Superior temporal gyrus (tissue), 1 donor: ENCODE results near the gene PCSK5.
"Not testable (repeated sequence)": the region's sequence is repeated elsewhere in the genome, so short reads cannot be mapped to it uniquely, and the experiment has no call there.

ENCODE experiments used
- DNase-seq: peaks from one replicate; pipeline ENCODE4 v3.0.0-alpha.2; 2016; ENCODE audit errors: extremely low spot score

PCSK5 gene

DNA sequence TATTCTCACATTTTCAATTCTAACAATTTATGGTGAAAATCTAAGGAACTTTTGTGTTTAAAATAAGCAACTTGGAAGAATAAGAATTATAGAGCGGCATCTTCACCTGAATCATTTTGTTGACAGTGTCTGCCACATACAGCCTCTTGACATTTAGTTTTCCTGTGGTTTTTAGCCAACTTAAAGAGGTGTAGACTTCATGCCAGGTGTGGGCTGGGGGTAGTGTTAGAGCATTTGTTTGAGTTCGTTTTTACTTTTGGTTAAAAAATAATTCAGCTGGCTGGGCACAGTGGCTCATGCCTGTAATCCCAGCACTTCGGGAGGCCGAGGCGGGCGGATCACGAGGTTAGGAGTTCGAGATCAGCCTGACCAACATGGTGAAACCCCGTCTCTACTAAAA, 72.8 kb downstream of the PCSK5 start:
- not testable (repeated sequence) for DNase-seq

DNA sequence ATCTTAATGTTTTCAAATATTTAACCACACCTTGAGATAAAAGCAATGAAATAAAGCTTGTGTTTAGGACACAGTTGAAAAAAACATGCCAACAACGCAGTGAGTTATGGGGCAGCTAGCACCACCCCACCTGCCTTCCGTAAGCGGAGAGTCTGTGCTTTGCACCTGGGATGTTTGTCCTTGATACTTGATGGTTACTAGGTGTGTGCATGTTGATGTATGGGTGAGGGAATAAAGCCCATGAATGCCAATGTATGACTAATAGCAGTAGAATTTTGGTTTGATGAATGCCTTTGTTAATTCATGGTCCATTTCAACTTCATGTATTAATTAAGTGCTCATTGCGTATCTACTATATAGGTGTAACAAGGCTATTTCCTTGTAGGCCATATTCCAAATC, 74.0 kb downstream of the PCSK5 start:
- no peak for DNase-seq

DNA sequence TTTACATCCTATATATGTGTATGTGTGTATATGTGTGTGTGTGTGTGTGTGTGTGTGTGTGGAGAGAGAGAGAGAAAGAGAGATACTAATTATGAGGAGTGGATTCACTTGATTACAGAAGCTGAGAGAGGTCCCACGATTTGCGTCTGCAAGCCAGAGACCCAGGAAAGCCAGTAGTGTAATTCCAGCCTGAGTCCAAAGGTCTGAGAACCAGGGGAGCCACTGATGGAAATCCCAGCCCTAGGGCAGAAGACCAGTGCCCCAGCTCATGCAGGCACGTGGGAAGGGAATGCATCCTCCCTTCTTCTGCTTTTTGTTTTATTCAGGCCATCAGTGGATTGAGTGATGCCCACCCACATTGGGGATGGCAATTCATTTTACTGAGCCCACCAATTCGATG, 74.8 kb downstream of the PCSK5 start:
- DNase-seq: no peak

DNA sequence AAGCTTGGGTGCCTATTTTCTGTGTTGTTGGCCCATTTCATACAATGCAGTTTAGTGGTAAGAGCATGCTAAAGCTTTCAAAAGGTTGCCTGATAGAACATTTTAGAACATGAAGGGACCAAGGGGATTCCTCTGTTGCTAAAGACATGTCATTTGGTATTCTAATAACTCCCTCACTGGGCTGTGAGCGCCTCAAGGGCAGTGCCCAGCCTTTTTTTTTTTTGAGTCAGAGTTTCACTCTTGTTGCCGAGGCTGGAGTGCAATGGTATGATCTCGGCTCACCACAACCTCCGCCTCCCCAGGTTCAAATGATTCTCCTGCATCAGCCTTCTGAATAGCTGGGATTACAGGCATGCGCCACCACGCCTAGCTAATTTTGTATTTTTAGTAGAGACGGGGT, 77.1 kb downstream of the PCSK5 start:
- no peak for DNase-seq

DNA sequence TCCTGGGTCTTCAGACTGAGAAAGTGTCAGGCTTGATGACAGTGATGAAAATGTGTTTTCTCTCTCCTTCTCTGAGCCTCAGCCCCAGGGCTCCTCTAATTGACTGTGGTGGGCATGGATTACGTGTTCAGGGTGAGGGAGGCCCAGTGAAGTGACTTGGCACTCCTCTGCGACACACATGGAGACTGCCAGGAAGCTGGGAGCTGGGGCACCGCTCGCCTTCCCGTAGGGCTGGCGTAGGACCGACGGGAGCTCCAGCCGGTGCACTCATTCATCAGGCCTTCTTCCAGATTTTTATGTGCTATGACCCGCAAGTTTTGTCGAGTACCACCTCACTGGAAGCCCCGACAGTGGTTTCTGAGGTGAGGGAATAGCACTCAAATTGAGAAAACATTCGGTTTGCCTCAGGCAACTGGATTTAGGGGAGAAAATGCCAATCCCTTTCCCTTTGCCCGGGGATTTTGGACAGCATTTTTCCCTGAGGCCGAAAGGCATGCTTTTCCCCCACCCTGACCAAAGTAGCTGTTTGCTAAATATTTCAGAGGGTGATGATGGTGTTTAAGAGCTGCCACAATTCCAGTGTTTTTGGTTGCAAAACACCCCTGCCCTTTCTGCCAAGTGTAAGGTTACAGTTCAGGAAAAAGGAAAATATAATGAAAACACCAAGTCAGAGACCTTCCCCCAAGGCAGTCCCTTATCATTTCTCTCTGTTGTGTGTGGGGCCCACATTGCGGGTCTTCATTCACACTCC, 83.7 kb downstream of the PCSK5 start:
- no peak for DNase-seq

DNA sequence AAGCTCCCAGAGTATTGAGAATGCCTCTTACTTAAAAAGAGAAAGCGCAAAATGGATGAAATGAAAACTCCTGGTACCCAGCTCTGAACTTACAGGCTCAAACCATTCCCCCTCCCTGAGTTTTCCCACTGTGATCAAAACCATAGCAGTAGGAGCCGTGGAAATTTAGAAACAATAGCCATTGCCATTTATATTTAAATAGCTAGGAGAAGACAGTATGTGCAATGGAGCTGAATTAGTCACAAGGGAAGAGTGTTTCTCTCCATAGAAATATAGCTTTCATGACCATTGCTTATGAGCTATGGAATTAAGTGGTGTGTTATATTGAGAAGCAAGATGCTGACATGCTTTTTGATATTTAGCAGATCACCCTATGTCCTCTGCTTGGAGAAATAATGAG, 84.6 kb downstream of the PCSK5 start:
- DNase-seq: no peak

DNA sequence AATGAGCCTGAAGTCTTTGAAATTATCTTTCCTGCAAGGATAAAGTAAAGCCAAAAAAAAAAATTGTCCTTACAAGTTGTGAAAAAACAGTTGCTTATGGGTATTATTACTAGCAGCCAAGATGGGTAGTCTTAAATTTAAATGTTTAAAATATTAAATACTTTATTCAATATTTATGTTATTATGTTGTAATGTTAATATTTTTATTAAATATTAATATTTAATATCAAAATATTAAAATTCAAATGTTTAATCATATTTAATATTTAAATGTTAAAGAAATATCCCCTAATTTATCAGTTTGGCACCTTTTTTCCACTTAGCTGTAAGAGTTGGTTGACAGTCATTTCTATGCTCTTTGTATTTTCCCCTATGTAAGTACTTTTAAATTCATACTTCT, 86.1 kb downstream of the PCSK5 start:
- DNase-seq: no peak

DNA sequence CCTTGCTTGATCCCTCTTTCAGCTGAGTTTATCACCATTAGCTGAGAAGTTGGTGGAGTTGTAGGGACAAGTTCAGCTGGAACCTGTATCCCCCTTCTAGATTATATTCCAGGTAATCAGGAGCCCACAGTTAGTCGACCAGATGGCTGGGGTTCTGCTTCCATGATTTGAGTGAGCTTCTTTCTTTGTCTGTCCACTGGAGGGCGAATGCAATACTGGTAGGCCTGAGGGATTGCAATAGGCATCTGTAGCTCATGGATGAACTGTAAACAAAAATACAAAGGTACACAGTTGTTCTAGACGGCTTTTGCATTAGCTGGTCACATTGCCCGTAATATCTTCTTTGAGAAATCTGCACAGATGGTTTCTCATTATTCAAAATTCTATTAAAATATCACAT, 88.9 kb downstream of the PCSK5 start:
- no peak for DNase-seq

DNA sequence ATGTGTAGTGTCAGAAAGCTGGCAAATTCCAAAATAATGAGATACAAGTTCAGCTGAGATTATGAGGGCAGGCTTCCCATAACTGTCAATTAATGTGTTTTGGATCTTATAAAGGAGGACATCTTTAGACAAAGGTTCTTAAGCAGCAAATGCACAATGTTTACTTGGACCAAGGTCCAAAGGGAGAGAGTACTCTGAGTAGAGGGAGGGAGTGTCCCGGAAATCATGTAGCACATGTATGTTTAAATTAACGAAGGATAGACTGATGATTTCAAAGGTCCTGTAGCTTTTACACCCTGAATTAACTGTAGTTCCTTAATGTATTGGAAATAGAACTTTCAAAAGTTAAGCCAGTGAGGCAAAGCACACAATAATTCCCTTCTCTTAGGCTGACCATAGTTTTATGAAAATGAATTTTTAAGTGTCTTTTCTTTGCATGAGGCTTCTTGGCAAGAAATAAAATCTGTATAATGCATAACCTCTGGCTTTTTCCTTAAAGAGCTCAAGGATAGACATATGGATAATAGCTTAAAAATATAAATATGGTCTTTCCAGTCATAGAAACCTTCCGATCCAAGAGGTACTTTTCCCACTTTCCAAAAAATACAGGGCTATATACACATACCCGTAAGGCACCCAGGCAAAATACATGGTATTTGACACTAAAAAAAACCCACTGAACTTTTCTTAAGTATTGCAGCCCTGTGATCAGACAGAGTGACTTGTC, 93.0 kb downstream of the PCSK5 start:
- DNase-seq: no peak

DNA sequence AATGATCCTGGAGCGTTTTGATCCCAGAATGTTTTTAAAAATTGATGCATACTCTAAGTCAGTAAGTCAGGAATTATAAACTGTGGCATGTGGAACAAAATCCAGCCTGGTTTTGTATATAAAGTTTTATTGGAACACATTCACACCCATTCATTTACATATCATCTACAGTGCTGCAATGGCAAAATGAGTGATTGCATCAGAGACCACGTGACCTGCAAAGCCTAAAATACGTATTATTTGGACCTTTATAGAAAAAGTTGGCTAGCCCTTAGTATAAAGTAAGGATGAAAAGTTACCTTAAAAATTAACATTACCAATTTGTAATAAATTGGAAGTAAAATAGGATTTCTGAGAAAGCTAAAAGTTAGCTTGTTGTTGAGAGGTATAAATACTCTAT, 95.0 kb downstream of the PCSK5 start:
- no peak for DNase-seq

DNA sequence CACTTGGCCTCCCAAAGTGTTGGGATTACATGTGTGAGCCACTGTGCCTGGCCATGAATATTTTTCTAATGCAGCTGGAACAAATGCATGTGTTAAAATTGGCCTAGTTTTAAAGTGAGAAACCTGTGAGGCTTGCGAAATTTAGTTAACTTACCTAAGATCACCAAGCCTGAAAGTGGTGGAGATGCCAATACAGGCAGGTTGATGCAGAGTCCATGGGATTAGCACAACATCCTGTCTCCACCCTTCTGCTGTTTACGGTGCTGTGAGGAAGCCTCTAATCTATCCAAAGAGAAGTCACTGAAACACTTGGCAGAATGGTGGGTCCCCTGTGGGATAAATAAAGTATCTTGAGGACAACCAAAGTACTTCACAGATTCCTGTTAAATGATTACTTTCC, 98.2 kb downstream of the PCSK5 start:
- DNase-seq: no peak

DNA sequence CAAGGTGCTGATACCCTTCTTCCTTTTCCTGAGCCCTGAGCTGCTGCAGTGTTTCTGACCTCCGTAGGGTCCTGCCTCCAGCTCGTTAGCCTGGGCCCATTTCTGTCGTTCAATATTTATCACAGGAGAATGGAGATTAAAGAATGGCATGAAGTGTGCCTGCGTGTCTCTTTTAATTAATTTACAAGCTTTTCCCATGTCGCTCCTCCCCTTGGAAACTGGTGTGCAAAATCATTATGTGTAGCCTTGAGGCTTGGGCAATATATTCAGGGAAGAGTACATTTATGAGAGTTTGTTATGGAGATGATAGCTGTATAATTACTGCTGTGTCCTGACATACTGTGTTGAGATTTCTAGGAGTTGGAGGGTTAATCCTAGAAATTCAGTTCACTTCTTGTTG, 99.7 kb downstream of the PCSK5 start:
- no peak for DNase-seq

DNA sequence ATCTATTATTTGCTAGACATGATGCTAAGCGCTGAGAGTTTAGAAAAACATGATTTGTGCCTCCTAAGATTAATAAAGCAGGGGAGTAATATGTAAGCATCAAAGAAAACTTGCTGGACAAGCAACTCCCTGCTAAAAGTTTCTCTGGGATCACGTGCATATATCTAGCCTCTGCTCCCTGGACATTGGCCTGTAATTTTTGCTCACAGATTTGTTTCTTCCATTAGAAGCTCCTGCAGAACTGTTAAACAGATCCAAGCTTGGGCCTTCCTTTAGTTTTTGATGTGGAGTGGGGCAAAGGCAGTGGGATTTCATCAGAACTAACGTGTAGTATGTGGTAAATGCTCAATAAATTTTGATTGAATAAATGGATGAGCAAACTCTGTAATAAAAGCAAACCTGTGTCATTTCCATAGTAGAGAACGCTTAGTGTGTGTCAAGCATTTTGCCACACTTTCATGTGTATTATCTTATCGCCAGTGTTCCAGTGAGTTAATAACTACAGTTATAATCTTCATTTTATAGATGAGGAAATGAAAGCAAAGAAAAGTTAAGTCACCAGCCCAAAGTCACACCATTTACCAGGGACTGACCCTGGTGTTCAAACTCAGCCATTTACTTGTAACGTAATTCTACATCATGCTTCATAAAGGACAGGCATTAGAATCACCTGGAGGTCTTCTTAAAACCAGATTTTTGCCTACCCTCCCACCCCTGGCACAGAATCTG, 100.3 kb downstream of the PCSK5 start:
- no peak for DNase-seq

DNA sequence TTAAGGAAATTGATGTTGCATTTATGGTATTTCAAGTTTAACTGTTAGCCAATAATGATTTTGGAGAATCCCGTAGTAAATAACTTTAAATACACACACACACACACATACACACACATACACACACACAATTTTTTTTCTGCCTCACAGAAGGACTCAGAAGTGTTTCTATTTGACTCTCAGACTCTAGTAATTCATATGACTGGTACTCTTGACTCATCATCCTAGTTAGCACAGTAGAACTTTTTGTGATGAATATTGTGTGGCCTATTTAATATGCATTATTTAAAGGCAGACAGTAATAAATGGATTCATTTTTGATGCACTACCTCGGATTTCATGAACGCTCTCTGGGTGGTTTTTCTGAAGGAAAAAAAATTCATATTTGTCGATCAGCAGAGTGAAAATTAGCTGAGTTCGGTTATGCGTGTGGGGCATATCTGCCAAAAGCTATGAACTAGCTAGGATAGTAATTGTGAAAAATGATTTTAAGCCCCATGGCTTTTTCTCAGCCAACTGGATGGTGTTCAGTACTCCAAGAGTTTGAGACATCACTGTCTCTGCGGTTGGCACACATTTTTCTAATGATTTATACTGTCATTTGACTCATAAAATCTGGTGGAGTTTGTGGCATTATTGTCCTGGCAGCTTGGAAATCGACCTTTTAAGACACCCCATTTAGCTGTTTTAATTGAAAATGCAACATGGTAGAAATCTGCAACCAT, 102.2 kb downstream of the PCSK5 start:
- DNase-seq: no peak

DNA sequence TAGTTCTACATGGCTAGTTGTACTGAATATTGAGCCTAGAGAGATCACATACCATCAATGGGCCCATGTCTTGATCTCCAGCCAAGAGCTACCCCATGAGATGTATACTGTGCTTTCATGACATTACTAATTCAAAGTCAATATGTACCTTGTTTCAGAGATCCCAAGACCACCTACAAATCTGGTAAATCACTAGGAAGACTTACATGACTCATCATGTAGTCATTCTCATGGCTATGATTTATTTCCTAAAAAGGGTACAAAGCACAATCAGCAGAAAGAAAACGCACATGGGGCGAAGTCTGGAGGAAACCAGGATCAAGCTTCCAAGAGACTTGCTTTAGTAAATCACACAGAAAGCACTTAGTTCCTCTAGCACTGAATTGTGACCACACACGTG, 103.0 kb downstream of the PCSK5 start:
- no peak for DNase-seq

DNA sequence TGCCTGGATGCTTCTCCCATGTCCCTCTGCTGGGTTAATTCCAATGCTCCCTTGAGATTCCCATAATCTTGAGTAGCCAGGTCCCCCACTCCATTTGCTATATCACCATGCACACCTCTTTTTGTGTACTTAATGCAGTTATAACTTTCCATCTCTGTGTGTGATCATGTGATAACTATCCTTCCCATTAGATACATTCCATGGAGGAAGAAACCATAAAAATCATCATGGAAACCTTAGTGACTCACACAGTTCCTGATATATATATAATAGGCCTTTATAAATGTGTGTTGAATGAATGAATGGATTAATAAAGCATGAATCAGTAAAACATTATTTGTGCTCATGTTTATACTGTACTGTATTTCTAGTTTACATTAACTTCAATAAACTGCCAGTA, 104.6 kb downstream of the PCSK5 start:
- no peak for DNase-seq

DNA sequence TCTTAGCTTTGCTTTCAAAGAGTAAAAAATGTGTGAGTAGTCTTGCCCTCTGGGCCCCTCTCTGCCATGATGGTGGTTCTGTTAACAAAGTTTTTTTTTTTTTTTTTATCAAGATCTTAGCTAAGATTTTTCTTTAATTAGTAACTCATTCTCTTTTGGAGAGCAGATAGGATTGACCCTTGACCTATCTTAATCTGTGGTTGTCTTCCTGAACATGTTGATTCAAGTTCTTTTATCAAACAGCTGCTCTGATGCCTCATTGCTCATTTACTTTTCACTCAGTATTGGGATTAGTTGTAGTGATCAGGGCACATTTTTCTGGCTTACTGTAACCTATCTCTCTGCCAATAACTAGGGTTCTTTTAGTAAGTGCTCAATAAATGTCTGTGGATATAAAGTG, 106.3 kb downstream of the PCSK5 start:
- DNase-seq: no peak

DNA sequence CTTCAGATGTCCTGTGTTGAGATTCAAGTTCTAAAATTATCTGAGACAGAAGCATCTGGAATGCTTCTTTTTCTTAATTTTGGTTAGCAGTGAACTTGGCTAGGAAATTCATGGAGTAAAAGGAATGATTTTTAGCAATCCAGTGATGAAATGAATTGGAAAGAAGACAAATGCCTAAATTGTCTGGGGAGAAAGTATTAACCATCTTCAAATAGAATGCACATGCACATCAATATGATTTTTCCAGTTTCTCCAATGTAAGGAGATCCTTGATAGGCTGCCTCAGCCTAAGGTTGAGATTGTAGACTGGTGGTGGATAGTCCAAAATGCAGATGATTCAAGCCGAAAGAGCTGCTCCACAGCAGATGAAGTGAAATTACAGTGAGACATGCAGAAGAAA, 106.7 kb downstream of the PCSK5 start:
- no peak for DNase-seq

DNA sequence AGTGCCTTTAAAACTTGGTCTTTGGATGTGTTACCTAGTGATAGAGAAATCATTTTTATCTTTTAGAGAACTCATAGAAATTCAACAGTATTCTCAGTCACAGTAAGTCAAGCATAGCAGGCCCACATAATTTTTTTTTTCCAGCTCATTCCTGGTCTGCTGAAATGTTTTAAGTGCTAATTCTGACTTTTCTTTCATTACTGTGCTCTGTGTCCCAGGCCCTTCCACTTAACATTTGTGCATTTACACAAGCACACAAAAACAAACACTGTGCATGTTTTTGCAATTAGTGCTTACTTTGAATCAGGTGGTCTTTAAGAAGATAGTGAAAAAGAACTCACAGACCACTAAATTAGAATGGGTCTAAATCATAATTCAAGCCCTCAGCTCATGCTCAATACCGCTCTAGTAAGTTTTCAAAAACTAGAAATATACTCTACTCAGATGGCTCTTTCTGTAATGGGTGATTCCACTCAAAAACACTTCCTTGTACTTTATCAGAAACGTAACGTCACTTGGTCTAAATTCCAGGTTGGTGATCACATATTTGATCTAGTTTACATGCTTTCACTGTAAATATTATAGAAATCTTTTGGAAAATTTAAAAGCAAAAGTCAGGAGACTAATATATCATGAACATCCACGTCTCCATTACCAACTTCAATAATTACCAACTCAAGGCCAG, 107.8 kb downstream of the PCSK5 start:
- DNase-seq: no peak

DNA sequence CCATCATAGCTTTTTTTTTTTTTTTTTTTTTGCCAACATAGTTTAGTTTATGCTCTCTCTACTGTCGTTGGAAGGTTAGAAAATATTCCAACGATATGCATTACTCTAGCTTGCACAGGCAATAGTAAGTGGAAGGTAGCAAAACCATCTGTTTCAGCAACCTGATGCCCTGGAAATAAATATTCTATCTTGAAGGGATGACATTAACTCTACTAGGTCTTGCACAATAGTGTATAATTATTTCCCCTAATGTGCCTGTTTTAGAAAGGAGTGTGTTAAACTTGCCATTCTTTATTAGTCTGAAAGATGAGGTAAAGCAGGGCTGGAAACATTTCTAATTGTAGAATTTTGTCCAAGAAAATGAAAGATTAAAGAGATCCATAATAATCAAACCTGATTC, 111.0 kb downstream of the PCSK5 start:
- DNase-seq: no peak

DNA sequence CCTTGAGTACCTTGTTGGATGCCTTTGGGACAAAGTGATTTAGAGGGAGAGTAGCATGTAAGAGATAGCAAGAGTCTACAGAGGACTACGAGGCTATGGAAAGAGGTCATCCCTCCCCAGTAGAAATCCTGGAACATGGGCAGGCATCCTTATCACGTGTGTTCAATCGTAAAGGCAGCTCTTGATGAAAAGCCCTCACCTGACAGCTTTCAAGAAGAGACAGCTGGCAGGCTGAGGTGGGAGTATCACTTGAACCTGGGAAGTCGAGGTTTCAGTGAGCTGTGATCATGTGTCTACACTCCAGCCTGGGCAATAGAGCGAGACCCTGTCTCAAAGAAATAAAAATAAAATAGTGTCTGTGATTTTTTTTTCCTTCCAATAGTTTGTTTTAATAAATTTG, 112.6 kb downstream of the PCSK5 start:
- no peak for DNase-seq

DNA sequence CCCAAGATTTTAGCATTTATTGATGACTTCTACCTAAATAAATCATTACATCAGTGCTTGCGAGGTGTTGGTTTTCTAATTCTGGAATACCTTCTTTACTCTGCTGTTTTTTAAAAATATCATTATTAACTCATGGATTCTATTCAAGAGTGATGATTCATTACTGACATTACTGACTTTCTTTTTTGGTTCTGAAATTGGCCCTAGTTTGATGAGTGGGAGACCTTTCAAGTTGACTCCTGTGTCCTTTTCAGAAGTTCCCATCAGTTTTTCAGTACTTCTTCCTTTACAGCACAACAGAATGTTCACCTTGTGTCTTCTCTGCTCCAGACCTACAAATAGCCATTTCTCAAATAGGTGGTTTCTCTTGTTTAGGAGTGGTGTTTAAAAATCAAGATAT, 114.1 kb downstream of the PCSK5 start:
- DNase-seq: no peak
